Fibroblast of lung (primary cell): ENCODE data around the gene CFAP58. TPM values are rescaled to one million over a fixed set of nuclear protein-coding genes. Genes with fewer than 3 reads are reported as not detected.

Experiments
- DNase-seq, 2 donors: peaks; one replicate each; pipeline versions ENCODE4 v3.0.0 to v3.0.0-alpha.2; 2010; ENCODE audit warnings: low read depth in 2 of 2
- H2AFZ ChIP-seq: 2 replicates; pipeline ENCODE4 v1.5.1; 2012; ENCODE audit warnings: low read length, control low read depth, inconsistent platforms
- H3K27ac ChIP-seq: 2 replicates; pipeline ENCODE4 v1.5.1; 2011; ENCODE audit warnings: low read length, control low read depth; ENCODE audit not compliant: insufficient read depth
- H3K27me3 ChIP-seq: 2 replicates; pipeline ENCODE4 v1.5.1; 2011; ENCODE audit warnings: mild to moderate bottlenecking, low read length; ENCODE audit not compliant: control insufficient read depth, insufficient read depth
- H3K36me3 ChIP-seq: 2 replicates; pipeline ENCODE4 v1.5.1; 2011; ENCODE audit warnings: low read length; ENCODE audit not compliant: control insufficient read depth, insufficient read depth
- H3K4me1 ChIP-seq: 2 replicates; pipeline ENCODE4 v1.5.1; 2011; ENCODE audit warnings: low read length; ENCODE audit not compliant: control insufficient read depth, insufficient read depth; ENCODE audit errors: extremely low read depth
- H3K4me2 ChIP-seq: 2 replicates; pipeline ENCODE4 v1.5.1; 2011; ENCODE audit warnings: low read length, control low read depth; ENCODE audit not compliant: insufficient read depth; ENCODE audit errors: extremely low read depth
- H3K4me3 ChIP-seq, 4 experiments: fragments of 200-600 bp in 1 of 4; sonication (generic) in 1 of 4; replicated peaks in 1 of 4; 2 replicates each; pipeline ENCODE4 v1.5.1; 2011 to 2016; ENCODE audit warnings: low read length in 4 of 4, low read depth in 3 of 4, mild to moderate bottlenecking in 3 of 4, control low read depth in 2 of 4, inconsistent platforms in 1 of 4, mixed read lengths in 1 of 4; ENCODE audit not compliant: insufficient read depth in 1 of 4; ENCODE audit errors: control extremely low read depth in 1 of 4
- H3K79me2 ChIP-seq: 2 replicates; pipeline ENCODE4 v1.5.1; 2012; ENCODE audit warnings: mild to moderate bottlenecking, low read length, inconsistent platforms; ENCODE audit not compliant: control insufficient read depth, insufficient read depth
- H3K9ac ChIP-seq: 2 replicates; pipeline ENCODE4 v1.5.1; 2011; ENCODE audit warnings: mild to moderate bottlenecking, low read length, control low read depth; ENCODE audit not compliant: insufficient read depth
- H3K9me3 ChIP-seq: 2 replicates; pipeline ENCODE4 v1.5.1; 2012; ENCODE audit warnings: low read depth, low read length; ENCODE audit not compliant: control insufficient read depth, insufficient read depth
- H4K20me1 ChIP-seq: 2 replicates; pipeline ENCODE4 v1.5.1; 2011; ENCODE audit warnings: low read length; ENCODE audit not compliant: control insufficient read depth, insufficient read depth; ENCODE audit errors: extremely low read depth
- CTCF ChIP-seq, 2 donors: IDR thresholded peaks in 1 of 2; conservative IDR thresholded peaks in 1 of 2; 1 replicate in 1 of 2; 2 replicates in 1 of 2; pipeline ENCODE4 v1.5.1; 2011 to 2012; ENCODE audit warnings: low read length in 2 of 2, control low read depth in 1 of 2, inconsistent platforms in 1 of 2, low read depth in 1 of 2, mild to moderate bottlenecking in 1 of 2
- EZH2 ChIP-seq: IDR thresholded peaks from 2 replicates; pipeline ENCODE4 v1.5.1; 2012; ENCODE audit warnings: low read length, control low read depth, mild to moderate bottlenecking; ENCODE audit errors: missing control alignments
- polyA plus RNA-seq, 2 donors: library from polyadenylated mRNA; depleted of rRNA in 1 of 2; stranded (reverse) in 1 of 2; unstranded in 1 of 2; fragments of >200 nt; gene quantifications; 2 replicates each; pipeline ENCODE4 v1.2.1, GENCODE V29; 2011 to 2012; ENCODE audit warnings: missing spikeins in 1 of 2
- total RNA-seq: library from RNA; depleted of rRNA; stranded (reverse); fragments of >200 nt; gene quantifications from 2 replicates; pipeline ENCODE4 v1.2.1, GENCODE V29; 2014

CFAP58 gene
- total and polyA plus RNA-seq, 2 donors (not counting 1 experiment from before 2014, with no cell fraction given) = 0.33 to 0.42 TPM

- DNase-seq = no peak
- H3K4me3 ChIP-seq = no peak overlapping the region
- H2AFZ ChIP-seq = no peak overlapping the region
- H3K4me2 ChIP-seq = no peak overlapping the region
- H3K79me2 ChIP-seq = no peaks in the 10 kb centered on the region
- H3K27ac ChIP-seq = no peak overlapping the region
- H4K20me1 ChIP-seq = no peaks in the 10 kb centered on the region
- H3K9ac ChIP-seq = no peak overlapping the region
- no peaks in the 10 kb centered on the region for H3K9me3 ChIP-seq
- no peaks in the 10 kb centered on the region for H3K4me1 ChIP-seq
- no peaks in the 10 kb centered on the region for H3K36me3 ChIP-seq
- H3K27me3 ChIP-seq = no peaks in the 10 kb centered on the region
- TF ChIP-seq EZH2 (no peak), CTCF (conservative IDR thresholded peaks at IDR 0.05 in 1 of 2, IDR thresholded peaks at IDR 0.05 in 1 of 2; ENCODE audit: low read depth in 1 of 2, low read length in 2 of 2) (no peak)
Measured at GRCh38 chr10:104501449-104501848, 147.8 kb downstream of the CFAP58 start.

GRCh38 chr10:104501864-104502579 is 148.4 kb downstream of the CFAP58 start:
- Histone ChIP-seq H3K79me2 (no peaks in the 10 kb centered on the region), H3K27me3 (no peaks in the 10 kb centered on the region), H3K9ac (no peak overlapping the region), H3K4me3 (no peak overlapping the region), H3K4me1 (no peaks in the 10 kb centered on the region), H3K4me2 (no peak overlapping the region), H3K9me3 (no peaks in the 10 kb centered on the region), H2AFZ (no peak overlapping the region), H4K20me1 (no peaks in the 10 kb centered on the region), H3K27ac (no peak overlapping the region), H3K36me3 (no peaks in the 10 kb centered on the region)
- TF ChIP-seq CTCF (conservative IDR thresholded peaks at IDR 0.05 in 1 of 2, IDR thresholded peaks at IDR 0.05 in 1 of 2; ENCODE audit: low read depth in 1 of 2, low read length in 2 of 2) (no peak), EZH2 (no peak)
- DNase-seq = no peak

GRCh38 chr10:104502907-104503306 is 149.3 kb downstream of the CFAP58 start:
- no peaks in the 10 kb centered on the region for H3K27me3 ChIP-seq
- H3K4me3 ChIP-seq = no peak overlapping the region
- H3K9ac ChIP-seq = no peak overlapping the region
- H3K27ac ChIP-seq = no peak overlapping the region
- TF ChIP-seq EZH2 (no peak), CTCF (conservative IDR thresholded peaks at IDR 0.05 in 1 of 2, IDR thresholded peaks at IDR 0.05 in 1 of 2; ENCODE audit: low read depth in 1 of 2, low read length in 2 of 2) (no peak)
- no peaks in the 10 kb centered on the region for H3K36me3 ChIP-seq
- H3K4me2 ChIP-seq = no peak overlapping the region
- no peaks in the 10 kb centered on the region for H4K20me1 ChIP-seq
- no peak for DNase-seq
- H2AFZ ChIP-seq = no peak overlapping the region
- H3K79me2 ChIP-seq = no peaks in the 10 kb centered on the region
- no peaks in the 10 kb centered on the region for H3K9me3 ChIP-seq
- H3K4me1 ChIP-seq = no peaks in the 10 kb centered on the region

Other genes with a start within 250 kb of the CFAP58 start
- 5.4 and 6.2 TPM in 2 replicates for gene SFR1, start 231.7 kb upstream of the CFAP58 start, total RNA-seq
- gene SFR1, start 231.7 kb upstream of the CFAP58 start, polyA plus RNA-seq = 5.2 and 6.9 TPM in 2 replicates
- gene CFAP43, start 121.5 kb upstream of the CFAP58 start, total RNA-seq = under 0.01 and 0.26 TPM in 2 replicates
- 0.06 and 0.10 TPM in 2 replicates for gene CFAP43, start 121.5 kb upstream of the CFAP58 start, polyA plus RNA-seq
- gene GSTO1, start 98.9 kb upstream of the CFAP58 start, total RNA-seq = 145 and 151 TPM in 2 replicates
- gene GSTO1, start 98.9 kb upstream of the CFAP58 start, polyA plus RNA-seq = 249 and 311 TPM in 2 replicates
- 2.1 and 3.1 TPM in 2 replicates for gene GSTO2, start 84.6 kb upstream of the CFAP58 start, total RNA-seq
- 2.9 and 5.9 TPM in 2 replicates for gene GSTO2, start 84.6 kb upstream of the CFAP58 start, polyA plus RNA-seq
- 5.4 and 6.8 TPM in 2 replicates for gene ITPRIP, start 15.4 kb upstream of the CFAP58 start, total RNA-seq
- gene ITPRIP, start 15.4 kb upstream of the CFAP58 start, polyA plus RNA-seq = 11.1 and 18.8 TPM in 2 replicates